Kidney tubule cell (primary cell): ENCODE results near the gene HOXA7.

Experiments
- DNase-seq: peaks from one replicate; pipeline ENCODE4 v3.0.0-alpha.2; 2018; ENCODE audit warnings: low spot score

Gene HOXA7

GRCh38 chr7:27156508-27156898, at the start of gene HOXA7:
HOXA7 (minus strand) TSS chr7:27156675; CDS start chr7:27156545, 130 bp downstream.
- peak; percentile 81 for DNase-seq

DNA sequence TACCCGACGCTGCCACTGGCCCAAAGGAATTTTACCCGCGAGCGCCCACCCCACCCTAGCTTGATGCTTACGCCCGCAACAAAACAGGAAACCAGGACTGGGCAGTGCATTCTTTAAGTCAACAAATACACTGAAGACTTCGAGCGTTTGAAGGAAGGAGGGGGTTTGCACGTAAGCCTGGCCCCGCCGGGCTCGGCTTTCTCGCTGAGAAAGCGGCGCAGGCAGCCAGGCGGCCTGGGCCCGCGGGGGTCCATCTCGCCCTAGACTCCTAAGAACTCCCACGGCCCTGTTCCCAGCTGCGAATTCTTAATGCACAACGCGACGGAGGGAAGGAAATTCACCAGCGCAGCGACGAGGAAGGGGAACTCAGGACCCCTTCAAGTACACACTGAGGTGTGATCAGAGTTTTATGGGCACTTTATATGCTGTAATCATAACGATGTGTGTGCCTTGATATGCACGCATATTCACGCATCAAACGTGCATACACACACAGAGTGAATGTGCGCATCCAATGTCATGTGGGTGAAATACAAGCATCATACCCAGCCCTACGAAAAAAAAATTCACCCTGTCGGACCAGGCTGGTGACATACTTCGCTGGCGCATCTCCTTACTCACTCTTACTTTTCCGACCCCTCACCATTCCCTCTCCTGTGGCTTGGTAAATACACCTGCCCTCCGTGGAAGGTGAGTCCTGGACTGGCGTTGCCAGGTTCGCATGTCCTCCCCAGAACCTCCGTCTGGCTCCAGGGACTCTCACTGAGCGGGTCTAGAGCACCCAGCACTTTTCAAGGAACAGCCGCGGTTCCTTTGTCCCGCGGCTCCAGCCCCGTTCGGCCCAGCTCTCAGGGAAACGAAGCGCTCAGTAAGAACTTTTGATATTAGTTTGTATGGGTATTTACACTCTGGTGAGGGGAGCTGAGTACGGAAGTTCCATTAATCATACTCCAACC, 49.1 kb upstream of the HOXA7 start:
- DNase-seq = no peak

DNA sequence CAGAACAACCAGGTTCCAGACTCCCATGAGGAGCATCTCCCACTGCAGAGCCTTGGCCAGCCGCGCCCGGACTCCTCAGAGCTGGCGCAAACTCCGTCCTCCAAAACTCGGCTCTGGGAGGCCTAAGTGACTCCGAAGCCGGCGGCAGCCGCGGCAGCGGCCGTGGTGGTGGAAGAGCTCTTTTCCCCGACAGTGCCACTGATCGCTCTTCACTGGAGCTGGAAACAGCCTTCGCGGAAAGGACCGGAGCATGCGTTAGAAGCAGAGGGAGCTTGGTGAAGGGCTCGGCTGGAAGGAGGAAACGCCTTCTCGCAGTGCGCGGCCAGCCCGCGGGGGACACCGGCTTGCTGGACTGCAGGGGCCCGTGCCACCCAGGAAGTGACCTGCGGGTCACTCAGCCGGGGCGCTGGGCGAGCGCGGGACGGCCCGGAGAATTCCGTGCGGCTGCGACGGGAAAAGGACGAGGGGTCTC, 48.4 kb upstream of the HOXA7 start:
- no peak for DNase-seq

DNA sequence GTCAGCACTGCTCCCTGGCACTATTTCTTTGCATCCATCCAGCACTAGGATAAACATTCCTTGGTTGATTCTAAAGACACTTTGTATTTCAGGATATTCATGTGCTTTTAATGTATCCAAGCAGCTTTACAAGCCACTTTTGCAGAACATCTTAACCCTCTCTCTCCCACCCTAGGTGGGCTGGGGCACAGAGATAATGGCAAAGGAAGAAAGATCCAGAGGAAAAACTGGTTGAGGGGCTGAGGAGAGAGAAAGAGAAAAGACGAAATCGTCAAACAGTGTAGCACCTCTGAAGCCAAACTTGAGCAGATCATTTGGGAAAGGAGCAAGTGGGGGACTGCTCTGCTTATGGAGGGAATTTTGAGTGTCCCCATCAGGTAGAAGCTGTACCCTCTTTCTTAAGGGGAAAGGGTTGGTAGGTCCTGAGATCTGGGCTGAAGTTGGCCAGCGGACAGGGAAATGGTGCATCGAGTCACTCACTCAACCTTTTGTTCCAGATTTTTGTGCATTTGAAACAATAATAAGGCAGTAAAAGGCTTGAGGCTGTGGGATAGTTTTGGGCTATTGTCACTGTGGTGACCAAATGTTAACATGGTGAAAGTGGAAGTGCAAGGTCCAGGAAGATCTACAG, 47.6 kb upstream of the HOXA7 start:
- DNase-seq = no peak

- DNase-seq = no peak
Measured at GRCh38 chr7:27203365-27203953, 47.0 kb upstream of the HOXA7 start.

DNA sequence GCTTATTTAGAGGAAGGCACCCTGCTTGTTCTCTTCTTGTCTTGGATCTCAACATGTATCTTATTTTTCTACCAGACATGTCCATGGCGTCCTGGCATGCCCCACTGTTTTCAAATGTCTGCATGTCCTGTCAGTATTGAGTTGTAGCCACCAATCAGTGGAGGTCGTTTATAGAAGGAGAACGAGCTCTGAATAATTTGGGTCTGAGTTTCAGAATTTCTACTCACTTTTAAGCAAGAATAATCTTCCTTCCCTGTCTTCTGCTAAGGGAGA, 46.3 kb upstream of the HOXA7 start:
- no peak for DNase-seq

GRCh38 chr7:27202018-27202861, 45.8 kb upstream of the HOXA7 start:
- DNase-seq = no peak

- DNase-seq = no peak
Measured at GRCh38 chr7:27201580-27202017, 45.1 kb upstream of the HOXA7 start.

- DNase-seq = no peak
Measured at GRCh38 chr7:27200761-27201579, 44.5 kb upstream of the HOXA7 start.

GRCh38 chr7:27199849-27200760, 43.6 kb upstream of the HOXA7 start, which contains the start of gene HOXA13:
HOXA13 (minus strand) TSS chr7:27200091; CDS start chr7:27200077, 14 bp downstream.
- DNase-seq = no peak

DNA sequence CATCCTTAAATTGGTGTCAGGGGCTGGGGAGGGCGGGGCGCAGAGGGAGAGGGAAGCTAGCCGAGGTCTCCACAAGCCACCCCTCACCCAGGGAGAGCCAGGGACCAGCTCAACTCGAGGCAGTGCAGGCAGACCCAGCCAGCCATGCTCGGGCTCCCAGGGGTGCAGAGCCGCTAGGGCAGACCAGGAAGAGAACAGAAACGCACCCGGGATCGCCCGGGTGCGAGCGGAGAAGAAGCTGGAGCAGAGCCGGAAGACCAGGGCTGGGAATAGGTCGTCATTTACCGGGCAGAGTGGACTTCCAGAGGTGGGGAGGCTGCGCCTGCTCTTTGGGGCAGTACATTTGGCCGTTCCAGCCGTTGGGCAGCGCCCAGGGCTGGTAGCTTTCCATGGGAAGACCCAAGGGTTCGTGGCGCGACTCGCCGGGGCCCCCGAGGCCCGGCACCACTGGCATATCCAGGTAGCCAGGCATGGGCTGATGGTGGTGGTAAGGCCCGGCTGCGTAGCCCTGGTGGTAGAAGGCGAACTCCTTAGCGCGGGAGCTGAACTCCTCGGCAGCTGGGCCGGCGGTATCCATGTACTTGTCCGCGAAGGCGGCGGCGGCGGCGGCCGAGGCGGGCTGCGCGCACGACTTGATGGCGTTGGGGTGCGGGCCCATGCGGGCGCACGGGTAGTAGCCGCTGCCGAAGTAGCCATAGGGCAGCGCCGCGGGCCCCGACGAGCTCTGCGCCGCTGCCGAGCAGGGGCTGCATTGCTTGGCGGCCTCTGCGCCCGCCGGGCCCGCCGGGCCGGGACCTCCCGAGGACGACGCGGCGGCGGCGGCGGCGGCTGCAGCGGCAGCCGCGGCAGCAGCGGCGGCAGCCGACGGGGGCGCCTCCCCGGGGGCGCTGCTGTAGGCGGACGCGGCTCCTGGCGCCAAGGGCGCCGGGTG, 42.7 kb upstream of the HOXA7 start:
- no peak for DNase-seq

GRCh38 chr7:27198138-27198841, 41.8 kb upstream of the HOXA7 start:
- no peak for DNase-seq

DNA sequence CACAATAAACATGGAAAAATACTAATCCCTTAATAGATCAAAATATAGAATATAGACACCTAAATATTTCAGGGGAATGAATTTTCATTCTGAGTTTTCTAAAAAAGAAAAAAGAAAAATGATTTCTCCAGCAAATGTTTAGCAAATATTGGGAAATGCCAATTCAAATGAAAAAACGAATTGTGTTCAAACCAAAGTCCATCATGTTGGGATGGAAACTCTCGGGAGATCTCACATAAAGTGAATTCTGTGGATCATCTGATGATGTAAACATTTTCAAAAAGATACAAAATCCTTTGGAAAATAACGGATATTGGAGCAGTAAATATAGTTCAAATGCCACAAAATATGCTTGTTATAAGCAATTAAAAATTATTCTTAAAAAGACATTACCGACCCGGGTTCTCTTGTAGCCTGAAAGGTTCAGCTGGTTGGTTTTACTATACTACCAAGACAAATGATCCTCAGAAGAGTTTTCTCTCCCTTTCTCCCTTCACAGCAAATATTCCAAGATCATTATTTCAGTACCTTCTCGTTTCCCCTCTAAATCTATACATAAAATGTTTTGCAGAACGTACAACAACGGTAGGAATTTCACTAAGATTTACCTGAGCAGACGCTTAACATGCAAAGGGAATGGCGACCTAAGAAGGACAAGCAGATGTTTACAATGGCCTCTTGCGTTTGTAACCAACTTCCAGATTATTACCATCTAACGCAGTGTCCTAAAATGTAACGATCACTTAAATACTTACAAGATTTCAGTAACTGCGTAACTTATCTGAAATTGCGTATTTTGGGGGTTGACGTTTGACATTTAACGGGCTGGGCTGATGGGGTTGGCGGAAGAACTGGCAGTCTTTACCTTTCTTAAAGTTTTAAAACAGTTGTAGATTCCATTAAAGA, 40.9 kb upstream of the HOXA7 start:
- no peak for DNase-seq

DNA sequence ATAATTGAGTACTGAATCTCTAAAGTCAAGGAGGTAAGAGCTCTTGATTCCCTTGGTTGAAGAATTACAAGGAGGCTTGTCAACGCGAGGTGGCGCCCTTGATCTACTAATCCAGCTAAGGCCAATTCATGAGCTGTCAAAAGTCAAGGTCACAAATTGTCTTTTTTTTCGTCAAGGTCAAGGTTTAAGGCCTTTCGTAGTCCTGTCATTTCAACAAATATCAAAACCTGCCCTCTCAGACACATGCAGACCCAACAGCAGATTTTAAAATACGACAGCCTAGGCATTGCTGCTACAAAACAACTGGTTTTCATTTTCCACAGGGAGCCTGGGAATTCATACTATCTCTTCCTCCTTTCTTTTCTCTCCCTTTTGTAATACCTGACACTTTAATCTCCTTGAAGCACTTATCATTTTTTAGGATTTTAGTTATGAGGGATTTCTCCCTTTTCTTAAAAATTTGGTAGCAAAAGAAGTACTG, 39.9 kb upstream of the HOXA7 start:
- peak; percentile 68 for DNase-seq

DNA sequence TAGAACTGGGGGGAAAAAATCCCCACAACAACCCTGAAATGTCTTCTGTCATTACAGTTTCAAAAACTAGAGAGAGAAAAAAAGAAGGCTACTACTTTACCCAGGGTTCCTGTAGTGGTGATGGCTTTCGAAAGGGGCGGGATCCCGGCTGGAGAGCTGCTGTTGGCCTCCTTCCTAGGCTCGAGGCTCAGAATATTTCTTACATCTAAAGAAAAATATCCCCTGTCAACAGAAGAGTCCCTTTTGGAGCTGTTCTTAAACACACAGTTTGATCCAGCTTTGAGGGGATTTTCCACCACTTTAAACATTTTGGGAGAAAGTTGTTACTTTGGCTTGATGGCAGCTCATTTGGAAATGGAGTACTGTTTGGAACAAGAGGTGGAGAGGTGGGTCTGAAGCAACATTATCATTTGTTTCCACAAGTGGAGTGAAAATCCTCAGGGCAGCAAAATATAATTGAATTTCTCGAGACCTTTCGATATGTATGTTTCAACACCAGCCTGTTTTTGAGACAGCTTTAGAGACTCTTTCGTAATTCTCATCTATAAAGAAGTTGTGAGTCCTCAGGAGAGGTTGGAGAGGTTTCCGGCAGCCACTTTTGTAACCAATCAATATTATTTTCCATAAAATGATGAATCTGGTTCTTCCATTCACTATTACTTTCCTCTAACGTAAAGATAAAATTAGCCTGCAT, 38.4 kb upstream of the HOXA7 start:
- no peak for DNase-seq

DNA sequence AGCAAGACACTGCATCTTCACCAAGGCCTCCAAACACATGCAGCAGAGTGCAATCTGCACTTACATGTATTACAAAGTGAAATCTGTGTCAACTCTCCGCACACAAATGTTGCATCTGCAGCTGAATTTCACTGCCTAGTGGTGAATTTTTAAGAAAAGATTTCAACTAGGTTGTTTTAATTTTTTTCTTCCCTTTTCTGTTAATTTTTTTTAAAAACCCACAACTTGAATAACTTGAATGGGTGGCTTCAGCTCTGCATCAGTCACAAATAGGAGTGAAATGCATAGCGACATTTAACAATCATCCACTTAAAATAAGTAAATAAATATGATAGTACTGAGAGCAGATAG, 37.5 kb upstream of the HOXA7 start:
- no peak for DNase-seq
